ENCODE results near the gene ZNF385D.

ZNF385D gene

GRCh38 chr3:21697707-21698106 is 53.3 kb downstream of the ZNF385D start:
- DNase-seq (ENCODE audit: low read depth): no peak

GRCh38 chr3:21694506-21694905 is 56.5 kb downstream of the ZNF385D start:
- no peak for TF ChIP-seq CTCF (IDR thresholded peaks at IDR 0.05; ENCODE audit: insufficient read depth, low read depth, low read length, missing control alignments)
- DNase-seq (ENCODE audit: low read depth): no peak

More at GRCh38 chr3:21697707-21698106, 53.3 kb downstream of the ZNF385D start:
- no peak for TF ChIP-seq CTCF (IDR thresholded peaks at IDR 0.05; ENCODE audit: insufficient read depth, low read depth, low read length, missing control alignments)
- H3K4me3 ChIP-seq (ENCODE audit: low read depth, low read length): no peak overlapping the region

GRCh38 chr3:21691036-21691435 is 60.0 kb downstream of the ZNF385D start:
- DNase-seq (ENCODE audit: low read depth): no peak
- H3K4me3 ChIP-seq (ENCODE audit: low read depth, low read length): no peak overlapping the region
- TF ChIP-seq CTCF (IDR thresholded peaks at IDR 0.05; ENCODE audit: insufficient read depth, low read depth, low read length, missing control alignments): no peak

More at GRCh38 chr3:21694506-21694905, 56.5 kb downstream of the ZNF385D start:
- no peak overlapping the region for H3K4me3 ChIP-seq (ENCODE audit: low read depth, low read length)

- no peak overlapping the region for H3K4me3 ChIP-seq (ENCODE audit: low read depth, low read length)
- TF ChIP-seq CTCF (IDR thresholded peaks at IDR 0.05; ENCODE audit: insufficient read depth, low read depth, low read length, missing control alignments): no peak
- no peak for DNase-seq (ENCODE audit: low read depth)
Observed at GRCh38 chr3:21682206-21682605, 68.8 kb downstream of the ZNF385D start.

- TF ChIP-seq CTCF (IDR thresholded peaks at IDR 0.05; ENCODE audit: insufficient read depth, low read depth, low read length, missing control alignments): no peak
- no peak for DNase-seq (ENCODE audit: low read depth)
- H3K4me3 ChIP-seq (ENCODE audit: low read depth, low read length): no peak overlapping the region
Observed at GRCh38 chr3:21673393-21673792, 77.6 kb downstream of the ZNF385D start.

GRCh38 chr3:21672303-21672702 is 78.7 kb downstream of the ZNF385D start:
- DNase-seq (ENCODE audit: low read depth): no peak
- TF ChIP-seq CTCF (IDR thresholded peaks at IDR 0.05; ENCODE audit: insufficient read depth, low read depth, low read length, missing control alignments): no peak
- H3K4me3 ChIP-seq (ENCODE audit: low read depth, low read length): no peak overlapping the region

GRCh38 chr3:21670386-21670785 is 80.6 kb downstream of the ZNF385D start:
- H3K4me3 ChIP-seq (ENCODE audit: low read depth, low read length): no peak overlapping the region
- no peak for TF ChIP-seq CTCF (IDR thresholded peaks at IDR 0.05; ENCODE audit: insufficient read depth, low read depth, low read length, missing control alignments)
- no peak for DNase-seq (ENCODE audit: low read depth)

Data from GM12865 (cell line).